GM18508 (cell line): ENCODE data around the gene C12orf42.

Experiments used
- ATAC-seq: cut with Tn5 transposase; IDR thresholded peaks from one replicate; pipeline ENCODE4 v1.9.1; 2021; ENCODE audit warnings: moderate number of reproducible peaks; ENCODE audit not compliant: insufficient read depth, unreplicated experiment

C12orf42 gene

GRCh38 chr12:103353913-103354312 is 141.9 kb downstream of the C12orf42 start:
- ATAC-seq, result no peak

GRCh38 chr12:103350116-103350515 is 145.7 kb downstream of the C12orf42 start:
- ATAC-seq, result no peak

DNA sequence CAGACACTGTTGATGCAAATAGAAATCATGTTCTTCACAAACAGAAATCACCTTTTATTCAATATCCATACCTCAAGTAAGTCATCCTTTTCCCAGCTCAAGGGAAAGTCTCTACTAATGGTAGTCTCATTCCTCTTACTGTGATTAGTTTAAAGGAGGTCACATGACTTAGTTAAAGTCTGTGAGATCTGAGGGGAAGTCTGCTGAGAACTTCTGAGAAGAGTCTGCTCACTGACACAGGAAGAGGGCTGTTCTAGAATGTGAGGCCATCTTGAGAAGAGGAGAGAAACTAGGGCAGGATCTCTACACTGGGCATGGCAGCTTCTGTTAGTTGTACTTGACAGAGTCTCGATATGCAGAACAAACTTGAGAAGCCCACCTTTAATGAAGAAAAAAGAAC is 146.8 kb downstream of the C12orf42 start:
- ATAC-seq, result no peak

DNA sequence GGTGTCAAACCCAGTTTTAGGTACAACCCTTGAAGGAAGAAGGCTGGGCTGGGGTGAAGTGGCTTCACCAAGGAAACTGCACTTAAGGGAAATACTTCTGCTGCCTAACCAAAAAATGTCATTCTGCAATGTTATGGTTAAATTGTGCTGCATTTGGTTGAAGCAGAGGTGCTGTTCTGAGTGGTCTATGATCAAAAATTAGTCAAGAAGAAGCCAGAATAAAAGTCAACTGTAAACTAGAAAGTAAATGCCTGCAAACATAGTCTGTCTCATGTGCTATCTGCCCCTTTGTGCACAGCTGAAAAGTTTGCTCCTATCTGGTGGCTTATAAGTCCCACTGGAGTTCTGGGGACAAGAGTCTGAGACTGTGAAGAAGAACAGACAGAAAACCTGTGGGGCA is 158.8 kb downstream of the C12orf42 start:
- ATAC-seq, result no peak

DNA sequence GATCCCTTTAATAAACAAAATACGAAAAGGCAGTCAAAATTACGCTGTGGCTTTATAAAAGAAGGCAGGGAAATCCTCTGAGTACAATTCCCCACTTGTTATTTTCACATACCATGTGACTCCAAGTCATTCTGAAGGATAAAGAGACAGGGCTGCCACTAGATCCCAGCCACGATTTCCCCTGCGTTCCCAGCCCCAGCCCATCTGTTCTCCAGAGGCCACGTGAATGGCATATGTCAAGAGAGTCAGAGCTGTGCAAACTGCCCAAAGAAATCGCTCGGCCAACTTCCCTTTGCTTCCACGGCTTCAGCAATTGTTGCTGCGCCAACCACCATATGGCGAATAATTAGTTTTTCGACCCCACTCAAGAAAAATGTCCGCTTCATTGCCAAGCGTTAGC is 161.3 kb downstream of the C12orf42 start:
- ATAC-seq, result no peak

DNA sequence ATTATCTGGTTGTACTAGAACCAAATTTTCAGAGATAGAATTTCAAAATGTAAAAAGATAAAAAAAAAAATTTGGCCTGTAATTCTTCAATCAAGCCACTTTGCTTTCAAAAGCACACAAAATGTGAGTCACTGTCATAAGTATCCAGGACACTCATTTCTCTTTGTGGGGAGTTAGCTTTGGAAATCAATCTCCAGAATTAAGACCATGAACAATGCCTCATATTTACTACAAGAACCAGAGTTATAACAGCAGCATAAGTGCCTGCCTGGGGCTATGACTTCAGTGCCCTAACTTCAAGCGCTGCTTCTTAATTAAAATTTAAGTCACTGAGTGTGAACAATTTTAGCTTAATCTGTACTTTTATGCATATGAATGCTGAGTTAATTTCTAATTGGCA is 162.1 kb downstream of the C12orf42 start:
- no peak for ATAC-seq

- no peak for ATAC-seq
Measured at GRCh38 chr12:103331643-103332042, 164.1 kb downstream of the C12orf42 start.

DNA sequence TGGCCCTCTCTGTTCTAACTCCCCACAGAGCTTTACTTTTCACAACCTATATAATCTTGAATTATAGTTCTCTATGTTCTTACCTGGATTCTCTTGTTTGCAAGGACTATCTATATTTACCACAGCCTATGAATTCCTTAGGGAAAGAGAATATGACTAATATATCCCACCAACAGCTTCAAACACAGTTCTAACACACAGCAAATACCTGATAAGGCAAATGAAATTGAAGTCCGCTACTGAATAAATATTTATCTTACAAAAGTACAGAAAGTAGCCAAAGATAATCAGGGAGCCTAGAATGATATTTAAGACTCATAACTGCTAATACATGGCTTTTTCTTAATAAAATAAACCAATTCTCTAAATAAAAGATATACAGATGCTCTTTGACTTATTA is 165.1 kb downstream of the C12orf42 start:
- no peak for ATAC-seq

- no peak for ATAC-seq
Measured at GRCh38 chr12:103327676-103328075, 168.1 kb downstream of the C12orf42 start.

DNA sequence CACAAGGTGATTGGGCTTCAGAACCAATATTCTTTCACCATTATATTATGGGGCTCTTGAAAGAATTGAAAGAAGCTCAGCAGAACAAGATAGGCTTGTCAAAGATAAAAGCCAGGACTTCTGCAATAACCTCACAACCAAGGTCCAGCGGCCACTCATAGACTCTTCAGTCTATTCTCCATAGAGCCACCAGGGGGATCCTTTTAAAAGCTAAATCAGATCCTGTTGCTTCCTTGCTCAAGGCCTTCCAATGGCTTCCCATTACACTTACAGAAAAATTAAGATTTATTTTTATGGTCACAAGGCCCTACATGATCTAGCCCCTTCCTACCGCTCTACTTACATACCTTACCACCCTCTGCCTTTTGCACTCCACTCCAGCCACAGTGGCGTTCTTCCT is 169.6 kb downstream of the C12orf42 start:
- no peak for ATAC-seq

GRCh38 chr12:103318566-103318965 is 177.2 kb downstream of the C12orf42 start:
- no peak for ATAC-seq

GRCh38 chr12:103317220-103317619 is 178.5 kb downstream of the C12orf42 start:
- no peak for ATAC-seq

DNA sequence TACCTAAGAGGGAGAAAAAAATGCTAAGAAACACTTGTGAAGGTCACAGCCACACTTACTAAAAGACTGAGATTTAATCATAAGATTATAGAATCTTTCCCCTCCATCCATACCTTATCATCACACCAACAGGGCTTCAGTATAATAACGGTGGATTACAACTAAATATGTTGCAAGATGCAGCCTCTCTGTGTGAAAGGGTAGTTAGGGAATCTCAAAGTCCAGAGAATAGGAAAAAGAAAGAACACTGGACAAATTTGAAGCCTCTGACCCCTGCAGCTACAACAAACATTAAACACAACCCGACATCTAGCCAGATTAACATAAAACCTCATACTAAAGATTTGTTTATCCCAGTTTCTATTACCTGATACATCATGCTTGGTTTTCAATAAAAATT is 181.0 kb downstream of the C12orf42 start:
- ATAC-seq, result no peak

GRCh38 chr12:103313894-103314293 is 181.9 kb downstream of the C12orf42 start:
- no peak for ATAC-seq

- ATAC-seq, result no peak
Measured at GRCh38 chr12:103312742-103313354, 182.9 kb downstream of the C12orf42 start.

- ATAC-seq, result no peak
Measured at GRCh38 chr12:103310546-103311270, 185.1 kb downstream of the C12orf42 start.

DNA sequence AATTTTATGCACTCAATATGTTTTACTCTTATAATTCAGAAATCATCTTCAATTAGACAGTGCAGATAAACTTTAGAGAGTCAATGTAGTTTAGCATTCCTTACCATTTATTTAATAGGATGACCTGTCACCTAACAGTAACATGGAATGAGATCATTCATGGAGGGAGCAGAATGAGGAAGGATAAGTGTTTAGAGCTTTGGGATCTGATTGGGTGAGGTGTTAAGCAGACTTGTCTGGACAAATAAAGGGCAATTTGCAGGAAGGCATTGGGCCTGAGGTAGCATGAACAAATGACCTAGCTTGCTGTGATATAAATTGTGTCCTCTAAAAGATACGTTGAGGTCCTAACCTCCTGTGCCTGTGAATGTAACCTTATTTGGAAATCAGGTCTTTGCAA is 187.4 kb downstream of the C12orf42 start:
- no peak for ATAC-seq

GRCh38 chr12:103303484-103303883 is 192.3 kb downstream of the C12orf42 start:
- no peak for ATAC-seq

- no peak for ATAC-seq
Measured at GRCh38 chr12:103301642-103302591, 193.9 kb downstream of the C12orf42 start.

DNA sequence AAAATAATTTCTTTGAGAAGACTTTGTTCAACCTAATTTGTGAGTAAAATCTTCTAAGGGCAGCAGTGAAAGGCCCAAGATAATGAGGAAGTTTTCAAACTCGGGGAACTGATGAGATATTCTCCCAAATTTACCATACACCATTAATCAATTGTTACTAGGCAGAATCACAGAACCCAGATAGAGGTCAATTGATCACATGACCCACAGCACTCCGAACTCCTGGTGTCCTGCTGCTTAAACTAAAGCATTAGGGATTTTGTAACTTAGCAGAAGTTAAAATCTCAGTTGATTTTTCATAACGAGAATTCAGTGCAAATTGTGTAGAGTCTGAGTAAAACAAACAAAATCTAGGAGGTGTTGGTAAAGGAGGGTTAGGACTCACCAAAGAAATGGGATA is 207.8 kb downstream of the C12orf42 start:
- ATAC-seq, result no peak

GRCh38 chr12:103282124-103282523 is 213.6 kb downstream of the C12orf42 start:
- ATAC-seq, result no peak
